Urinary bladder (tissue), 4 donors: ENCODE results near the gene HRH1. TPM values are rescaled to one million over a fixed set of nuclear protein-coding genes. Genes with fewer than 3 reads are reported as not detected.
A peak's percentile ranks its signal among the peaks of the same experiment; 100 is the strongest.

ENCODE experiments used
- DNase-seq: peaks from one replicate; pipeline ENCODE4 v3.0.0-alpha.2; 2015; ENCODE audit errors: extremely low spot score
- H3K27ac ChIP-seq: one replicate; pipeline ENCODE4 v1.5.1; 2013; ENCODE audit warnings: low read depth, mild to moderate bottlenecking, moderate library complexity
- H3K36me3 ChIP-seq: one replicate; pipeline ENCODE4 v1.6.1; 2013; ENCODE audit warnings: mild to moderate bottlenecking, moderate library complexity; ENCODE audit not compliant: insufficient read depth
- H3K4me1 ChIP-seq: one replicate; pipeline ENCODE4 v1.6.1; 2013; ENCODE audit warnings: mild to moderate bottlenecking, moderate library complexity; ENCODE audit not compliant: insufficient read depth
- H3K4me3 ChIP-seq: one replicate; pipeline ENCODE4 v1.5.1; 2013; ENCODE audit warnings: low read depth, low read length
- WGBS: extraction: QIAGEN DNeasy Blood & Tissue Kit; methylation state at CpG from one replicate; pipeline ENCODE4 v1.1.7; 2013; 5-methylcytosine and 5-hydroxymethylcytosine counted together
- polyA plus RNA-seq: library from polyadenylated mRNA; stranded (reverse); fragments of 200-250 nt; gene quantifications from one replicate; pipeline ENCODE4 v1.2.3, GENCODE V29; 2013
- total RNA-seq: library from RNA; depleted of rRNA; stranded (reverse); fragments of >200 nt; gene quantifications from one replicate; pipeline ENCODE4 v1.2.3, GENCODE V29; 2014
- donor health status: healthy with polysubstance abuse.
- donor health status: healthy.

The HRH1 gene
- total and polyA plus RNA-seq, 2 donors: 6.3 to 19.0 TPM

- no peaks in the 10 kb centered on the region for H3K36me3 ChIP-seq
- no peak overlapping the region for H3K4me3 ChIP-seq
- H3K27ac ChIP-seq: no peak overlapping the region
- no peak for DNase-seq
- 72% methylated on average over 4 of the region's 4 CpGs for WGBS
- no peaks in the 10 kb centered on the region for H3K4me1 ChIP-seq
Observed at GRCh38 chr3:11132861-11133260, 21.4 kb upstream of the HRH1 start.

- no peak overlapping the region for H3K4me3 ChIP-seq
- no peaks in the 10 kb centered on the region for H3K4me1 ChIP-seq
- no peaks in the 10 kb centered on the region for H3K36me3 ChIP-seq
- DNase-seq: no peak
- H3K27ac ChIP-seq: no peak overlapping the region
- 75% methylated on average over 2 of the region's 2 CpGs for WGBS
Observed at GRCh38 chr3:11134794-11135193, 19.5 kb upstream of the HRH1 start.

- Histone ChIP-seq H3K4me1 (no peaks in the 10 kb centered on the region), H3K27ac (no peak overlapping the region), H3K36me3 (no peaks in the 10 kb centered on the region), H3K4me3 (no peak overlapping the region)
- 68% methylated on average over 3 of the region's 3 CpGs for WGBS
- no peak for DNase-seq
Observed at GRCh38 chr3:11136116-11136515, 18.2 kb upstream of the HRH1 start.

GRCh38 chr3:11136830-11137626, 17.3 kb upstream of the HRH1 start:
- no peak for DNase-seq
- 45% methylated on average over 22 of the region's 22 CpGs for WGBS
- Histone ChIP-seq H3K4me3 (no peak overlapping the region), H3K36me3 (no peaks in the 10 kb centered on the region), H3K27ac (no peak overlapping the region), H3K4me1 (no peaks in the 10 kb centered on the region)

GRCh38 chr3:11137627-11137959, 16.7 kb upstream of the HRH1 start:
- Histone ChIP-seq H3K27ac (no peak overlapping the region), H3K36me3 (no peaks in the 10 kb centered on the region), H3K4me3 (no peak overlapping the region), H3K4me1 (no peaks in the 10 kb centered on the region)
- no peak for DNase-seq
- WGBS: 83% methylated on average over 6 of the region's 6 CpGs

- DNase-seq: no peak
- H3K36me3 ChIP-seq: no peaks in the 10 kb centered on the region
- H3K27ac ChIP-seq: no peak overlapping the region
- H3K4me1 ChIP-seq: no peaks in the 10 kb centered on the region
- no peak overlapping the region for H3K4me3 ChIP-seq
- WGBS: 67% methylated on average over 2 of the region's 2 CpGs
Observed at GRCh38 chr3:11138371-11138770, 15.9 kb upstream of the HRH1 start.

- peak; percentile 35 for DNase-seq
- WGBS: 42% methylated on average over 13 of the region's 13 CpGs
- no peaks in the 10 kb centered on the region for H3K4me1 ChIP-seq
- no peak overlapping the region for H3K27ac ChIP-seq
- no peak overlapping the region for H3K4me3 ChIP-seq
- H3K36me3 ChIP-seq: no peaks in the 10 kb centered on the region
Observed at GRCh38 chr3:11140030-11140712, 14.1 kb upstream of the HRH1 start.

- Histone ChIP-seq H3K36me3 (no peaks in the 10 kb centered on the region), H3K27ac (no peak overlapping the region), H3K4me3 (no peak overlapping the region), H3K4me1 (no peaks in the 10 kb centered on the region)
- DNase-seq: no peak
- WGBS: 69% methylated on average over 2 of the region's 2 CpGs
Observed at GRCh38 chr3:11140713-11141104, 13.6 kb upstream of the HRH1 start.

- WGBS: 92% methylated on average over 5 of the region's 5 CpGs
- Histone ChIP-seq H3K4me3 (no peak overlapping the region), H3K4me1 (no peaks in the 10 kb centered on the region), H3K27ac (no peak overlapping the region), H3K36me3 (no peaks in the 10 kb centered on the region)
- DNase-seq: no peak
Observed at GRCh38 chr3:11143476-11143875, 10.8 kb upstream of the HRH1 start.

- H3K27ac ChIP-seq: no peak overlapping the region
- H3K4me3 ChIP-seq: no peak overlapping the region
- DNase-seq: no peak
- H3K36me3 ChIP-seq: no peaks in the 10 kb centered on the region
- no peaks in the 10 kb centered on the region for H3K4me1 ChIP-seq
- WGBS: 83% methylated on average over 5 of the region's 5 CpGs
Observed at GRCh38 chr3:11144996-11145395, 9.3 kb upstream of the HRH1 start.

- H3K4me1 ChIP-seq: no peaks in the 10 kb centered on the region
- H3K27ac ChIP-seq: no peak overlapping the region
- no peaks in the 10 kb centered on the region for H3K36me3 ChIP-seq
- DNase-seq: no peak
- WGBS: 20% methylated on average over 3 of the region's 3 CpGs
- no peak overlapping the region for H3K4me3 ChIP-seq
Observed at GRCh38 chr3:11145888-11146287, 8.4 kb upstream of the HRH1 start.

- Histone ChIP-seq H3K27ac (no peak overlapping the region), H3K4me3 (no peak overlapping the region), H3K36me3 (no peaks in the 10 kb centered on the region), H3K4me1 (no peaks in the 10 kb centered on the region)
- WGBS: 88% methylated on average over 6 of the region's 6 CpGs
- no peak for DNase-seq
Observed at GRCh38 chr3:11146773-11147660, 7.3 kb upstream of the HRH1 start.

GRCh38 chr3:11150256-11150655, 4.0 kb upstream of the HRH1 start:
- H3K27ac ChIP-seq: no peak overlapping the region
- H3K36me3 ChIP-seq: no peaks in the 10 kb centered on the region
- 70% methylated on average over 7 of the region's 7 CpGs for WGBS
- DNase-seq: no peak
- H3K4me1 ChIP-seq: no peaks in the 10 kb centered on the region
- no peak overlapping the region for H3K4me3 ChIP-seq

- Histone ChIP-seq H3K36me3 (no peaks in the 10 kb centered on the region), H3K4me1 (no peaks in the 10 kb centered on the region), H3K27ac (no peak overlapping the region), H3K4me3 (no peak overlapping the region)
- DNase-seq: no peak
- WGBS: 63% methylated on average over 2 of the region's 2 CpGs
Observed at GRCh38 chr3:11152301-11152700, 2.0 kb upstream of the HRH1 start.
